ENCODE measurements around the gene SUGCT.
"Not testable (repeated sequence)": the region's sequence is repeated elsewhere in the genome, so short reads cannot be mapped to it uniquely, and the experiment has no call there.

The SUGCT gene

DNA sequence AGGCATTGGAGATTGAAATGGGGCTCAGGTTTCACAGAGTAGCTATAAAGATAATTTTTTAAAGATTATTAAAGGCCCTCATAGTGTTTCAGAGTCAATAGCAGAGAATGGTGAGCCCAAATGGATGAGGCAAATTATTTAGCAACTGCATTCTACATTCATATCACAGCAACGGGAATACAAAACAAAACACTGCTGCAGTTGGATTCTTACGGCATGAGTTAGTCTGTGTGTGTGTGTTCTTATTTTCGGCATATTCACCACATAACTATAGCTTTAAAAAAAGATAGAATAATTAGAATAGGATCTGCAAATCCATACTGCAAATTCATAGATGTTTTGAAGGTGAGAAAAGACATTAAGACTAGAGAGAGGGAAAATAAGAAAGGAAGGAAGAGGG is 66.0 kb downstream of the SUGCT start:
- H3K9me3 ChIP-seq (ENCODE audit: low read depth, low read length) = no peaks in the 10 kb centered on the region
- H3K27ac ChIP-seq = no peak overlapping the region
- DNase-seq (ENCODE audit: low read depth, low spot score) = no peak
- no peak overlapping the region for H3K9ac ChIP-seq (ENCODE audit: insufficient read length)
- no peak for TF ChIP-seq EZH2 (IDR thresholded peaks at IDR 0.05)
- TF ChIP-seq FOXP2 (optimal IDR thresholded peaks at IDR 0.05; ENCODE audit: control extremely low read depth, extremely low read length, insufficient read depth) = no peak
- no peak for TF ChIP-seq POLR2AphosphoS5 (IDR thresholded peaks at IDR 0.05; ENCODE audit: borderline replicate concordance, low read depth, low read length)
- no peak overlapping the region for H3K4me3 ChIP-seq
- no peaks in the 10 kb centered on the region for H3K36me3 ChIP-seq (ENCODE audit: insufficient read depth, low read length)

DNA sequence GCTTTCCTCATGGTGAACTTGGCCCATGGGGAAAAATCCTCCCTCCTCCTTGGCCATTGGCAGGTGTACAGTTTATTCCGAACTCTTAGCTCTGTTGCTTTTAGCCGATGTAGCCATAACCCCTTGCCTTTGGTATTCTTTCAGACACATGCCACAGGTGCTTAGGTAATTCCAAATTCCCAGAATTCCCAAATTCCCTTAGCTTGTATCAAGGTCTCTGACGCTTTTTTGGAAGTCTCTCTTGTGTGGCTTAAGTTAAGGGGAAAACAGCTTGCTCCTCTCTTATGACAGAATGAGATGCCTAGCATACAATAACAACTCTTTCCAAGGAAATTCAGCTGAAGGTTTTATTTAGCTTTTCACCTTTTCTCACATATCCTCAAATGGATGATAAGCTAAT is 68.0 kb downstream of the SUGCT start:
- no peak for DNase-seq (ENCODE audit: low read depth, low spot score)
- Histone ChIP-seq H3K9me3 (ENCODE audit: low read depth, low read length) (no peaks in the 10 kb centered on the region), H3K4me3 (no peak overlapping the region), H3K9ac (ENCODE audit: insufficient read length) (no peak overlapping the region), H3K27ac (no peak overlapping the region), H3K36me3 (ENCODE audit: insufficient read depth, low read length) (no peaks in the 10 kb centered on the region)
- TF ChIP-seq POLR2AphosphoS5 (IDR thresholded peaks at IDR 0.05; ENCODE audit: borderline replicate concordance, low read depth, low read length) (no peak), EZH2 (IDR thresholded peaks at IDR 0.05) (no peak), FOXP2 (optimal IDR thresholded peaks at IDR 0.05; ENCODE audit: control extremely low read depth, extremely low read length, insufficient read depth) (no peak)

DNA sequence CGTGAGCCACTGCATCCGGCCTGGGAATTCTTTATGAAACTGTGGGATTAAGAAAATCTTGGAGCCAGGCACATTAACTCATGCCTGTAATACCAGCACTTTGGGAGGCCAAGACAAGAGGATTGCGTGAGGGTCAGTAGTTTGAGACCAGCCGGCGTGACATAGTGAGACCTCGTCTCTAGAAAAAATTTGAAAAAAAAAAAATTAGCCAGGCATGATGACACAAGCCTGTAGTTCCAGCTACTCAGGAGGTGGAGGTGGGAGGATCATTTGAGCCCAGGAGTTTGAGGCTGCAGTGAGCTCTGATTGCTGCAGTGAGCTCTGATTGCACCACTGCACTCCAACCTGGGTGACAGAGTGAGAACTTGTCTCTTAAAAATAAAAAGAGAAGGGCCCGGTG is 69.8 kb downstream of the SUGCT start:
- TF ChIP-seq FOXP2 (optimal IDR thresholded peaks at IDR 0.05; ENCODE audit: control extremely low read depth, extremely low read length, insufficient read depth) (no peak), POLR2AphosphoS5 (IDR thresholded peaks at IDR 0.05; ENCODE audit: borderline replicate concordance, low read depth, low read length) (no peak), EZH2 (IDR thresholded peaks at IDR 0.05) (no peak)
- no peak for DNase-seq (ENCODE audit: low read depth, low spot score)
- no peak overlapping the region for H3K27ac ChIP-seq

DNA sequence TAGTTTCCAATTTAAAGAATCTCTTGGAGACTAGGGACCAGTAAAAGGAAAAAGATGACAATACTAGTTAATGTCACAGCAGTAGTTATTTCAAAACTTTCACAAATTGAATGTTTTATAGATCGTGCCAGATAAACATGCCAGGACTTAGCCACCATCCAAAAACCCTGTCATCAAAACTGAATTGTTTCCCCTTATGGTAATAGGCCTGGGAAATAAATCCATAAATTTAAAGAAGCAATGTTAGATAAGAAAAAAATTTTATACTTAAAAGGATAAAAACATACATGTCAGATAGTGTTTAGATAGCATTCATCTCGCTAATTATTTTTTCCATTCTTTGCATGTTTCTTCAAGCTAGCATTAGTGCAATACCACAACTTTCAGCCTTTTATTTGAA is 71.2 kb downstream of the SUGCT start:
- Histone ChIP-seq H3K9me3 (ENCODE audit: low read depth, low read length) (no peaks in the 10 kb centered on the region), H3K9ac (ENCODE audit: insufficient read length) (no peak overlapping the region), H3K4me3 (no peak overlapping the region), H3K27ac (no peak overlapping the region), H3K36me3 (ENCODE audit: insufficient read depth, low read length) (no peaks in the 10 kb centered on the region)
- no peak for TF ChIP-seq EZH2 (IDR thresholded peaks at IDR 0.05)
- no peak for TF ChIP-seq FOXP2 (optimal IDR thresholded peaks at IDR 0.05; ENCODE audit: control extremely low read depth, extremely low read length, insufficient read depth)
- no peak for TF ChIP-seq POLR2AphosphoS5 (IDR thresholded peaks at IDR 0.05; ENCODE audit: borderline replicate concordance, low read depth, low read length)
- DNase-seq (ENCODE audit: low read depth, low spot score) = no peak

More for the DNA sequence above, 69.8 kb downstream of the SUGCT start:
- H3K4me3 ChIP-seq = no peak overlapping the region
- no peak overlapping the region for H3K9ac ChIP-seq (ENCODE audit: insufficient read length)
- no peaks in the 10 kb centered on the region for H3K36me3 ChIP-seq (ENCODE audit: insufficient read depth, low read length)
- H3K9me3 ChIP-seq (ENCODE audit: low read depth, low read length) = no peaks in the 10 kb centered on the region

DNA sequence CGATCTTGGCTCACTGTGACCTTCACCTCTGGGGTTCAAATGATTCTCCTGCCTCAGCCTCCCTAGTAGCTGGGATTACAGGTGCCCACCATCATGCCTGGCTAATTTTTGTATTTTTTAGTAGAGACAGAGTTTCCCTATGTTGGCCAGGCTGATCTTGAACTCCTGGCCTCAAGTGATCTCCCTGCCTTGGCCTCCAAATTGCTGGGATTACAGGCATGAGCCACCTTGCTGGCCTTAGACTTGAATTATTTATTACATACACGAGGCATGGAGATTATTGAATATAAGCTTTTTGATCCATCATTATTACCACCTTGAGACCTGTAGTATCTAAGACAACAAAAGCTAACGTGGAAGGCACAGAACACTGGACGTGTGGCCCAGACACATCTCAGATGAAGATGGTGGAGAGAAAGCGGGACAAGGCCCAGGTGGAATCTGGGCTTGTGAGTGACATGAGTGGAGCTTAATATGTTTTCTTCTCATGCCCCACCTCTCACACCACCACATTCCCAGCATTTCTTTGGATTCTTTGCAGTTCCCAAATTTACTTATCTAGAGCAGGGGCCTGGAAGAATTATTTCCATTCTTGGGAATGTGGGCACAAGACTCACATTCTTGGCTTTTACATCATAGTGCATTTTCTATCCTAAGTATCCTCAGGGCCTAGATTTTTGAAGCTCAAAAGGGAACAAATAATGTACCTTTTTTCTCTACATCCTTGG is 76.6 kb downstream of the SUGCT start:
- no peak for TF ChIP-seq EZH2 (IDR thresholded peaks at IDR 0.05)
- no peak for TF ChIP-seq FOXP2 (optimal IDR thresholded peaks at IDR 0.05; ENCODE audit: control extremely low read depth, extremely low read length, insufficient read depth)
- no peak for TF ChIP-seq POLR2AphosphoS5 (IDR thresholded peaks at IDR 0.05; ENCODE audit: borderline replicate concordance, low read depth, low read length)
- no peaks in the 10 kb centered on the region for H3K9me3 ChIP-seq (ENCODE audit: low read depth, low read length)
- H3K4me3 ChIP-seq = no peak overlapping the region
- H3K36me3 ChIP-seq (ENCODE audit: insufficient read depth, low read length) = no peaks in the 10 kb centered on the region
- H3K27ac ChIP-seq = no peak overlapping the region
- H3K9ac ChIP-seq (ENCODE audit: insufficient read length) = no peak overlapping the region
- DNase-seq (ENCODE audit: low read depth, low spot score) = no peak

DNA sequence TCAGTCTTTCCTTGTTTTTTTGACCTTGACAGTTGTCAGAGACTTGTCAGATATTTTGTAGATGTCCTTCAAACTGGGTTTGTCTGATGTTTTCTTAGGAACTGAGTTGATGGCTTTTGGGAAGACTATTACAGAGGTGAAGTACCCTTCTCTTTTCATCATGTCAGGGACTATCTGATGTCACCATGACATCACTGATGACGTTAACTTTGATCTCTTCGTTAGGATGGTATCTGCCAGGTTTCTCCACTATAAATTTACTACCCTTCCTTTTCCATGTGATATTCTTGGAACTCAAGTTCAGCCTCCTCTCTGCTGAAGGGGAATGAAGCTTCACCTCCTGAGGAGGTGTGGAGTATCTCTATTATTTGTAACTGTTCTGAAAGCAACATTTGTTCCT is 78.5 kb downstream of the SUGCT start:
- Histone ChIP-seq H3K9me3 (ENCODE audit: low read depth, low read length) (no peaks in the 10 kb centered on the region), H3K9ac (ENCODE audit: insufficient read length) (no peak overlapping the region), H3K4me3 (no peak overlapping the region), H3K27ac (no peak overlapping the region), H3K36me3 (ENCODE audit: insufficient read depth, low read length) (no peaks in the 10 kb centered on the region)
- DNase-seq (ENCODE audit: low read depth, low spot score) = no peak
- TF ChIP-seq FOXP2 (optimal IDR thresholded peaks at IDR 0.05; ENCODE audit: control extremely low read depth, extremely low read length, insufficient read depth) (no peak), EZH2 (IDR thresholded peaks at IDR 0.05) (no peak), POLR2AphosphoS5 (IDR thresholded peaks at IDR 0.05; ENCODE audit: borderline replicate concordance, low read depth, low read length) (no peak)

DNA sequence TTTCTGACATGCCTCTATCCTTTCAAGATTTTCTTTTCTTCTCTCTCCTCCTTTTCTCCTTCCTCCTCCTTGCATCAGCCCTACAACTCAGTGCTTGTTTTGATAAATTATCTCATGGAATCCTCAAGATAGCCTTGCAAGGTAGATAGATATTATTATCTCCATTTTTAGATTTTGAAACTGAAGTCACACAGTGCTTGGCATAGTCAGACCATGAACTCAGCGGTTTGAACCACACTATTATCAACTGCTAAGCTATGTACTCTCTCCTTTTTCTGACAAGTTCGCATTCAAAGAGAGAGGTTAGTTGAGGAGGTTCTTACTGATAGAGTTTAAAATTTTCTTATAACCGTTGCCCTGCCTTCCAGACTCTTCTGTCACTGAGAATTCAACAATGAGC is 79.1 kb downstream of the SUGCT start:
- H3K27ac ChIP-seq = no peak overlapping the region
- H3K4me3 ChIP-seq = no peak overlapping the region
- DNase-seq (ENCODE audit: low read depth, low spot score) = no peak
- no peak overlapping the region for H3K9ac ChIP-seq (ENCODE audit: insufficient read length)
- H3K9me3 ChIP-seq (ENCODE audit: low read depth, low read length) = no peaks in the 10 kb centered on the region
- TF ChIP-seq FOXP2 (optimal IDR thresholded peaks at IDR 0.05; ENCODE audit: control extremely low read depth, extremely low read length, insufficient read depth) (no peak), EZH2 (IDR thresholded peaks at IDR 0.05) (no peak), POLR2AphosphoS5 (IDR thresholded peaks at IDR 0.05; ENCODE audit: borderline replicate concordance, low read depth, low read length) (no peak)
- H3K36me3 ChIP-seq (ENCODE audit: insufficient read depth, low read length) = no peaks in the 10 kb centered on the region

DNA sequence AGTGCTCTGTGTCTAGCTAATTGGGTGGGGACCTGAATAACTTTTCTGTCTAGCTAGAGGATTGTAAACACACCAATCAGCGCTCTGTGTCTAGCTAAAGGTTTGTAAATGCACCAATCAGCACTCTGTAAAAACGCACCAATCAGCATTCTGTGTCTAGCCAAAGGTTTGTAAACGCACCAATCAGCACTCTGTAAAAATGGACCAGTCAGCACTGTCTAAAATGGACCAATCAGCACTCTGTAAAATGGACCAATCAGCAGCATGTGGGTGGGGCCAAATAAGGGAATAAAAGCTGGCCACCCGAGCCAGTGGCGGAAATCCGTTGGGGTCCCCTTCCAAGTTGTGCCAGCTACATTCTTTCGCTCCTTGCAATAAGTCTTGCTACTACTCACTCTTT is 83.8 kb downstream of the SUGCT start:
- not testable (repeated sequence) for H3K9me3 ChIP-seq (ENCODE audit: low read depth, low read length); H3K36me3 ChIP-seq (ENCODE audit: insufficient read depth, low read length); H3K27ac ChIP-seq; H3K4me3 ChIP-seq; DNase-seq (ENCODE audit: low read depth, low spot score); H3K9ac ChIP-seq (ENCODE audit: insufficient read length)

DNA sequence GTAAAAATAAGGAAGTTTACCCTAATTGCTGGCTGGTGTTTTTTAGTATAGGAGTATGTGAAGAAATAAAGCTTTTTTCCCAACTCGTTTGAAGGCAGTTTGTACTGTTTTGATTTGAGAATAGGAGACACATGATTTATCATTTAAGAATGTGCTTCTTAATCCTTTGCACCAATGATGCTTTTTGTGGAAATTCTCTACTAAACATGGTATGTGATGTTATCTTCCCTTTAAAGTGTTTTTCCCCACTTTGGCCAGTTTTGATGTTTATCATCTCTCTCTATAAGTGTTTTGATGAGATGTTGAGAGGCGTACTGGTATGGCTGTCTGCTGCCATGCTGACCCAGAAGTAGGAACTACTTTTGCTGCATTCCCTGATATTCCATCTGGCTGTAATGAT is 85.1 kb downstream of the SUGCT start:
- DNase-seq (ENCODE audit: low read depth, low spot score) = no peak
- Histone ChIP-seq H3K4me3 (no peak overlapping the region), H3K36me3 (ENCODE audit: insufficient read depth, low read length) (no peaks in the 10 kb centered on the region), H3K9ac (ENCODE audit: insufficient read length) (no peak overlapping the region), H3K9me3 (ENCODE audit: low read depth, low read length) (no peaks in the 10 kb centered on the region), H3K27ac (no peak overlapping the region)
- TF ChIP-seq EZH2 (IDR thresholded peaks at IDR 0.05) (no peak), FOXP2 (optimal IDR thresholded peaks at IDR 0.05; ENCODE audit: control extremely low read depth, extremely low read length, insufficient read depth) (no peak), POLR2AphosphoS5 (IDR thresholded peaks at IDR 0.05; ENCODE audit: borderline replicate concordance, low read depth, low read length) (no peak)

Data from SK-N-MC (cell line).